Measurements from ENCODE around the gene LPA. TPM values are rescaled to one million over a fixed set of nuclear protein-coding genes. Genes with fewer than 3 reads are reported as not detected.

Gene LPA
- total and polyA plus RNA-seq, 2 of the 13 experiments (the other 11 are each of a cell fraction or from before 2014, with no cell fraction given) = not detected

DNA sequence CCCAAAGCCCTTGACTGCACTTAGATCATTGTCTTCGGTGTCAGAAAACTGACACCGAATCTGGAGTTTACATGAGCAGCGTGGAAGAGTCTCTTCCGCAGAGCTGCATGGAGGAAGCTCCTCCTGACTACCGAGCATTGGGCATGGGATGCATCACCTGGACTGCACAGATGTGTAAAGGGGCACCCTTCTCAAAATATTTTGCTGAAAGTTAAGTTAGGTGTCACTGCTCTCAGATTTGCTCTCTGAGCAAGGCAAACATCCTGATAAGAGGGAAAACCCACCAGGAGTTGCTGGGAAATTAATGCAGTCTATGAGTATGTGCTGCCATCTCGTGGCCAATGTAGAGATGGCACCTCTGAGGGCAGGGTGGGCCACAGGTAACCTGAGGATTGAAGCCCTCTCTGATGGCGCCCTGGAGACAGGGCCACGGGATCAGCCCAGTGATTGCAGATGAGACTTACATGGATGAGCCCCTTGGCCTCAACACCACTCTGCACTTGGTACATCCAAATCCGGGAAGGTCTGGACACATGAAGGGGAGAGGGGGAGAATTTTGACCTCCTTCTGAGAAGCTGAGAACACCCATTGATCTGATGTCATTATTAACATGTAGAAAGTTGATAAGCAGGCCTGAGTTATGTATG, 129.9 kb downstream of the LPA start (continued):
- TF ChIP-seq ARID2 (CRISPR knock-in tag; IDR thresholded peaks at IDR 0.05; ENCODE audit: borderline replicate concordance) (no peak), KDM6A (CRISPR knock-in tag; IDR thresholded peaks at IDR 0.05; ENCODE audit: low read depth) (no peak), BRCA1 (CRISPR knock-in tag; IDR thresholded peaks at IDR 0.05) (no peak), MAF1 (CRISPR knock-in tag; IDR thresholded peaks at IDR 0.05; ENCODE audit: borderline replicate concordance) (no peak), HDAC2 (CRISPR knock-in tag; IDR thresholded peaks at IDR 0.05) (no peak), RXRA (CRISPR knock-in tag; IDR thresholded peaks at IDR 0.05) (0 out of 2 replicates have a peak, but pooled peaks have one; percentile 26), SMC3 (IDR thresholded peaks at IDR 0.05; ENCODE audit: low read length) (peak; percentile 91), SRF (IDR thresholded peaks at IDR 0.05; ENCODE audit: low read depth, low read length) (no peak), ZBTB7A (CRISPR knock-in tag; IDR thresholded peaks at IDR 0.05) (no peak), PAF1 (CRISPR knock-in tag; IDR thresholded peaks at IDR 0.05) (no peak), STAG1 (CRISPR knock-in tag; IDR thresholded peaks at IDR 0.05) (peak; percentile 96), SAP130 (CRISPR knock-in tag; IDR thresholded peaks at IDR 0.05; ENCODE audit: low read depth) (0 out of 2 replicates have a peak, but pooled peaks have one; percentile 16), SP4 (CRISPR knock-in tag; IDR thresholded peaks at IDR 0.05) (no peak), KLF11 (CRISPR knock-in tag; IDR thresholded peaks at IDR 0.05) (no peak), ATF1 (CRISPR knock-in tag; IDR thresholded peaks at IDR 0.05) (no peak), ETV5 (CRISPR knock-in tag; IDR thresholded peaks at IDR 0.05; ENCODE audit: borderline replicate concordance) (no peak), MIER2 (CRISPR knock-in tag; IDR thresholded peaks at IDR 0.05) (no peak)
- TF ChIP-seq, protein P1, sequence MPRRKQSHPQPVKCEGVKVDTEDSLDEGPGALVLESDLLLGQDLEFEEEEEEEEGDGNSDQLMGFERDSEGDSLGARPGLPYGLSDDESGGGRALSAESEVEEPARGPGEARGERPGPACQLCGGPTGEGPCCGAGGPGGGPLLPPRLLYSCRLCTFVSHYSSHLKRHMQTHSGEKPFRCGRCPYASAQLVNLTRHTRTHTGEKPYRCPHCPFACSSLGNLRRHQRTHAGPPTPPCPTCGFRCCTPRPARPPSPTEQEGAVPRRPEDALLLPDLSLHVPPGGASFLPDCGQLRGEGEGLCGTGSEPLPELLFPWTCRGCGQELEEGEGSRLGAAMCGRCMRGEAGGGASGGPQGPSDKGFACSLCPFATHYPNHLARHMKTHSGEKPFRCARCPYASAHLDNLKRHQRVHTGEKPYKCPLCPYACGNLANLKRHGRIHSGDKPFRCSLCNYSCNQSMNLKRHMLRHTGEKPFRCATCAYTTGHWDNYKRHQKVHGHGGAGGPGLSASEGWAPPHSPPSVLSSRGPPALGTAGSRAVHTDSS (CRISPR knock-in tag; conservative IDR thresholded peaks at IDR 0.05) = no peak
- TF ChIP-seq, protein P2, sequence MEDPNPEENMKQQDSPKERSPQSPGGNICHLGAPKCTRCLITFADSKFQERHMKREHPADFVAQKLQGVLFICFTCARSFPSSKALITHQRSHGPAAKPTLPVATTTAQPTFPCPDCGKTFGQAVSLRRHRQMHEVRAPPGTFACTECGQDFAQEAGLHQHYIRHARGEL (CRISPR knock-in tag; IDR thresholded peaks at IDR 0.05) = no peak
- TF ChIP-seq, protein P3, sequence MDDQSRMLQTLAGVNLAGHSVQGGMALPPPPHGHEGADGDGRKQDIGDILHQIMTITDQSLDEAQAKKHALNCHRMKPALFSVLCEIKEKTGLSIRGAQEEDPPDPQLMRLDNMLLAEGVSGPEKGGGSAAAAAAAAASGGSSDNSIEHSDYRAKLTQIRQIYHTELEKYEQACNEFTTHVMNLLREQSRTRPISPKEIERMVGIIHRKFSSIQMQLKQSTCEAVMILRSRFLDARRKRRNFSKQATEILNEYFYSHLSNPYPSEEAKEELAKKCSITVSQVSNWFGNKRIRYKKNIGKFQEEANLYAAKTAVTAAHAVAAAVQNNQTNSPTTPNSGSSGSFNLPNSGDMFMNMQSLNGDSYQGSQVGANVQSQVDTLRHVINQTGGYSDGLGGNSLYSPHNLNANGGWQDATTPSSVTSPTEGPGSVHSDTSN (CRISPR knock-in tag; IDR thresholded peaks at IDR 0.05; ENCODE audit: borderline replicate concordance) = no peak
- TF ChIP-seq, protein P4, sequence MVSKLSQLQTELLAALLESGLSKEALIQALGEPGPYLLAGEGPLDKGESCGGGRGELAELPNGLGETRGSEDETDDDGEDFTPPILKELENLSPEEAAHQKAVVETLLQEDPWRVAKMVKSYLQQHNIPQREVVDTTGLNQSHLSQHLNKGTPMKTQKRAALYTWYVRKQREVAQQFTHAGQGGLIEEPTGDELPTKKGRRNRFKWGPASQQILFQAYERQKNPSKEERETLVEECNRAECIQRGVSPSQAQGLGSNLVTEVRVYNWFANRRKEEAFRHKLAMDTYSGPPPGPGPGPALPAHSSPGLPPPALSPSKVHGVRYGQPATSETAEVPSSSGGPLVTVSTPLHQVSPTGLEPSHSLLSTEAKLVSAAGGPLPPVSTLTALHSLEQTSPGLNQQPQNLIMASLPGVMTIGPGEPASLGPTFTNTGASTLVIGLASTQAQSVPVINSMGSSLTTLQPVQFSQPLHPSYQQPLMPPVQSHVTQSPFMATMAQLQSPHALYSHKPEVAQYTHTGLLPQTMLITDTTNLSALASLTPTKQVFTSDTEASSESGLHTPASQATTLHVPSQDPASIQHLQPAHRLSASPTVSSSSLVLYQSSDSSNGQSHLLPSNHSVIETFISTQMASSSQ (IDR thresholded peaks at IDR 0.05; ENCODE audit: low read depth) = no peak
- TF ChIP-seq, protein P4 (CRISPR knock-in tag; IDR thresholded peaks at IDR 0.05; ENCODE audit: borderline replicate concordance) = no peak
